Lower leg skin (tissue), 4 donors: Measurements from ENCODE around the gene EVL. TPM values are rescaled to one million over a fixed set of nuclear protein-coding genes. Genes with fewer than 3 reads are reported as not detected.

Experiments
- DNase-seq, 2 donors: peaks; one replicate each; pipeline ENCODE4 v3.0.0-alpha.2; 2019; ENCODE audit warnings: low spot score in 2 of 2
- H3K4me3 ChIP-seq: fragments of 200-600 bp; sonication (generic); 2 replicates; pipeline ENCODE4 v1.5.1; 2017; ENCODE audit warnings: mild to moderate bottlenecking, low read depth; ENCODE audit not compliant: poor library complexity, severe bottlenecking
- CTCF ChIP-seq, 3 donors: fragments of 450-650 bp; IDR thresholded peaks; one replicate each; pipeline ENCODE4 v1.5.1; 2016; ENCODE audit warnings: antibody characterized with exemption in 3 of 3, mild to moderate bottlenecking in 3 of 3, moderate library complexity in 2 of 3
- POLR2A ChIP-seq, 2 donors: fragments of 450-650 bp; IDR thresholded peaks; one replicate each; pipeline ENCODE4 v1.6.1; 2016 to 2017; ENCODE audit warnings: antibody characterized with exemption in 2 of 2, mild to moderate bottlenecking in 1 of 2, moderate library complexity in 1 of 2
- WGBS, 2 donors: methylation state at CpG; one replicate each; pipeline ENCODE4 v1.1.5; 2018; 5-methylcytosine and 5-hydroxymethylcytosine counted together
- intact Hi-C: fragments of 100-400 bp; cut with DNase I; formaldehyde crosslinking; loops from one replicate; pipeline ENCODE4 v1.15.0; 2023; ENCODE audit warnings: low total_unique reads
- total RNA-seq, 4 donors: library from RNA; depleted of rRNA; stranded (reverse); fragments of >200 nt; gene quantifications; one replicate each; pipeline ENCODE4 v1.1.0, GENCODE V29; 2016

The EVL gene
- total RNA-seq, 4 donors from 2014 or later = 26.4 to 51.4 (median 40.9) TPM

DNA sequence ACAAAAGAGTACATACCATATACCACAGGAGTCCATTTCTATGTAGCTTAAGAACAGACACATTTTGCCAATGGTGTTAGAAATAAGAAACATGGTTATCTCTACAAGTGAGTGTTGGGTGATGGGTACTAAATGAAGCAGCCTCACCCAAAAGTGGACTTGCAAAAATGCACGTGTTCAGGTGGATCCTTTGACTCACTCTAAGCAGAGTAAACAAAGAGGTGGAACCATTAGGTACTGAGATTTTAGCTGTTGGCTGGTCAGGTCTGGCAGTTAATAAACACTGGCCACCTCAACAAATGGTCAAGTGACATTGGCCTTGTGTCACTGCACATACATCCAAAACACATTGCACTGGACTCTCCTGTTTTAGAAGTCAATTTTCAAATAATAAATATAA lies 27.6 kb downstream of the EVL start:
- no peak overlapping the region for H3K4me3 ChIP-seq
- no peak for DNase-seq
- WGBS, 2 donors = 79 to 84% methylated on average over 1 of the region's 1 CpG
- intact Hi-C loops = no loop called here
- no peak for TF ChIP-seq POLR2A (IDR thresholded peaks at IDR 0.05)
- no peak for TF ChIP-seq CTCF (IDR thresholded peaks at IDR 0.05)

DNA sequence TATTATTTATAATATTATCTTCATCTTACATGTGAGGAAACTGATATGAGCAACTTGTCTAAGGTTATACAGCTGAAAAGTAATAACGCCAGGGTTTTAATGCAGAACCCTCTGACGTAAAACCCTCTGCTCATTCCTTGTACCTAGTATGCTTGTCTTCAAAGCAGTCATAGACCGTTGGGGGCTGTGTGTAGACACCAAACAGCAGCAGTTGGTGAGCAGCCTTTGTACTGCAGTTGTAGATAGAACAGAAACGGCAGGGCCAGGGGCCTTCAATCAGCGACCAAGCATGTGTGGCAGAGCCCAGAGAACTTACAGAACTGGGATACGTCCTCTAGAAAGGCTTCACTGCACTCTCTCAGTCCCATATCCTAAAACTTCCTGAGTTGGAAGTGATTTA lies 28.1 kb downstream of the EVL start:
- intact Hi-C loops = no loop called here
- no peak for TF ChIP-seq CTCF (IDR thresholded peaks at IDR 0.05)
- no peak for TF ChIP-seq POLR2A (IDR thresholded peaks at IDR 0.05)
- WGBS, 2 donors = 90 to 91% methylated on average over 6 of the region's 6 CpGs
- no peak for DNase-seq
- no peak overlapping the region for H3K4me3 ChIP-seq

GRCh38 chr14:100096656-100097055 lies 31.4 kb downstream of the EVL start:
- no peak overlapping the region for H3K4me3 ChIP-seq
- intact Hi-C loops = no loop called here
- WGBS, 2 donors = 72 to 78% methylated on average over 3 of the region's 3 CpGs
- TF ChIP-seq POLR2A (IDR thresholded peaks at IDR 0.05) = no peak
- TF ChIP-seq CTCF (IDR thresholded peaks at IDR 0.05) = no peak
- no peak for DNase-seq

DNA sequence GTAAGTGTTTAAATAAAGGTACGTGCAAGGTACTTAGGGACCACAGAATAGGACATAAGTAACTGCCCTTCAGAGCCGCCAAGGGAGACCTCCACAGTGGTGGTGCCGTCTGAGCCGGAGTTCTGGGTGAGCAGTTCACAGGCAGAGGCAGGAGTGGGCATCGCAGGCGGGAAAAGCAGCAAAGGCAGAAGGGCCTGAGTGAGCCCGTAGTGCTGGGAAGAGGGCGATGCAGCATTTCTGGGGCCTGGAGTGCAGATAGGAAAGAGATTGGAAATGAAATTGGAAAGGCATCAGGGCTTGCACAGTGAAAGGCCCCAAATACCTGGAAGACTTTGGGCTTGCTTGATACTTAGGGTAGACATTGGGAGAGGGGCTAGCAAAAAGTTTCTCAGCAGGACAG lies 32.9 kb downstream of the EVL start:
- TF ChIP-seq POLR2A (IDR thresholded peaks at IDR 0.05) (no peak), CTCF (IDR thresholded peaks at IDR 0.05) (no peak)
- 96% methylated on average over 8 of the region's 8 CpGs for WGBS, 2 donors
- intact Hi-C loops = no loop called here
- no peak for DNase-seq
- H3K4me3 ChIP-seq = no peak overlapping the region

- 93 to 95% methylated on average over 14 of the region's 14 CpGs for WGBS, 2 donors
- H3K4me3 ChIP-seq = no peak overlapping the region
- intact Hi-C loops = no loop called here
These were observed 34.9 kb downstream of the EVL start for GRCh38 chr14:100100032-100100703.

More at GRCh38 chr14:100100032-100100703, 34.9 kb downstream of the EVL start:
- DNase-seq = peak in 1 of 2 donors; percentile 48
- no peak for TF ChIP-seq POLR2A (IDR thresholded peaks at IDR 0.05)
- TF ChIP-seq CTCF (IDR thresholded peaks at IDR 0.05) = no peak
